CD4-positive, alpha-beta T cell treated with Interleukin-15 for 1 hour (primary cell): ENCODE measurements around the gene ERGIC1.
"Not testable (repeated sequence)": the region's sequence is repeated elsewhere in the genome, so short reads cannot be mapped to it uniquely, and the experiment has no call there.

Experiments used
- DNase-seq: peaks from one replicate; pipeline ENCODE4 v3.0.0-alpha.2; 2020

The ERGIC1 gene

GRCh38 chr5:172833686-172834414, at the start of gene ERGIC1:
ERGIC1 (plus strand) TSS chr5:172834251; CDS start chr5:172834414, 163 bp downstream.
- DNase-seq = peak; percentile 81

GRCh38 chr5:172785429-172786088, 48.5 kb upstream of the ERGIC1 start:
- no peak for DNase-seq

GRCh38 chr5:172786736-172787462, 47.2 kb upstream of the ERGIC1 start:
- no peak for DNase-seq

GRCh38 chr5:172787538-172787937, 46.5 kb upstream of the ERGIC1 start:
- DNase-seq = not testable (repeated sequence)

GRCh38 chr5:172788771-172789686, 45.0 kb upstream of the ERGIC1 start:
- peak; percentile 65 for DNase-seq

GRCh38 chr5:172789687-172790495, 44.2 kb upstream of the ERGIC1 start:
- DNase-seq = no peak

- DNase-seq = no peak
Observed at GRCh38 chr5:172790496-172790889, 43.6 kb upstream of the ERGIC1 start.

- DNase-seq = no peak
Observed at GRCh38 chr5:172791286-172791685, 42.8 kb upstream of the ERGIC1 start.

GRCh38 chr5:172791726-172792445, 42.2 kb upstream of the ERGIC1 start:
- no peak for DNase-seq

- no peak for DNase-seq
Observed at GRCh38 chr5:172792701-172793570, 41.1 kb upstream of the ERGIC1 start.

GRCh38 chr5:172793577-172794488, 40.2 kb upstream of the ERGIC1 start:
- DNase-seq = peak; percentile 69

GRCh38 chr5:172795318-172795977, 38.6 kb upstream of the ERGIC1 start:
- DNase-seq = no peak

GRCh38 chr5:172796306-172796705, 37.7 kb upstream of the ERGIC1 start:
- no peak for DNase-seq

- no peak for DNase-seq
Observed at GRCh38 chr5:172797771-172798191, 36.3 kb upstream of the ERGIC1 start.

- DNase-seq = peak; percentile 72
Observed at GRCh38 chr5:172798422-172799215, 35.4 kb upstream of the ERGIC1 start.

- DNase-seq = no peak
Observed at GRCh38 chr5:172799416-172799815, 34.6 kb upstream of the ERGIC1 start.

GRCh38 chr5:172800088-172800551, 33.9 kb upstream of the ERGIC1 start:
- DNase-seq = peak; percentile 89
